GM12878 (cell line): ENCODE results near the gene PLIN3. TPM values are rescaled to one million over a fixed set of nuclear protein-coding genes. Genes with fewer than 3 reads are reported as not detected.

Experiments used
- ATF7 ChIP-seq: fragments of 450-650 bp; IDR thresholded peaks from 2 replicates; pipeline ENCODE4 v1.6.1; 2016; ENCODE audit warnings: low read depth, mild to moderate bottlenecking
- CHD1 ChIP-seq: IDR thresholded peaks from 2 replicates; pipeline ENCODE4 v1.6.1; 2012; ENCODE audit warnings: low read depth, low read length, improper control_type of control experiment
- CHD4 ChIP-seq: fragments of 200-600 bp; sonication (generic); IDR thresholded peaks from 2 replicates; pipeline ENCODE4 v1.6.1; 2016; ENCODE audit warnings: mild to moderate bottlenecking
- ESRRA ChIP-seq: IDR thresholded peaks from 2 replicates; pipeline ENCODE4 v1.6.1; 2012; ENCODE audit warnings: mild to moderate bottlenecking, low read length, improper control_type of control experiment
- EZH2 ChIP-seq: IDR thresholded peaks from 2 replicates; pipeline ENCODE4 v1.6.1; 2012; ENCODE audit warnings: low read depth, mild to moderate bottlenecking, control low read depth, inconsistent platforms, low read length, borderline replicate concordance; ENCODE audit not compliant: control insufficient read depth
- FOXM1 ChIP-seq: IDR thresholded peaks from 2 replicates; pipeline ENCODE4 v1.6.1; 2012; ENCODE audit warnings: low read depth, mild to moderate bottlenecking, inconsistent platforms, low read length, moderate library complexity
- IKZF2 ChIP-seq, 2 experiments: fragments of 450-650 bp; IDR thresholded peaks; 2 replicates each; pipeline ENCODE4 v1.6.1; 2017; ENCODE audit warnings: mild to moderate bottlenecking in 2 of 2, moderate library complexity in 2 of 2
- MEF2A ChIP-seq: IDR thresholded peaks from 2 replicates; pipeline ENCODE4 v1.6.1; 2011; ENCODE audit warnings: low read depth, mild to moderate bottlenecking, low read length, moderate library complexity; ENCODE audit not compliant: insufficient read depth
- NBN ChIP-seq: fragments of 450-650 bp; IDR thresholded peaks from 2 replicates; pipeline ENCODE4 v1.6.1; 2016
- NR2C2 ChIP-seq: IDR thresholded peaks from 2 replicates; pipeline ENCODE4 v1.6.1; 2011; ENCODE audit warnings: borderline replicate concordance, low read depth; ENCODE audit not compliant: control insufficient read depth, insufficient read length
- POLR2AphosphoS2 ChIP-seq: IDR thresholded peaks from 2 replicates; pipeline ENCODE4 v1.6.1; 2011; ENCODE audit warnings: low read depth, mild to moderate bottlenecking, low read length, improper control_type of control experiment, moderate library complexity
- POLR2AphosphoS5 ChIP-seq: IDR thresholded peaks from 2 replicates; pipeline ENCODE4 v1.6.1; 2011; ENCODE audit warnings: mild to moderate bottlenecking, low read length, inconsistent platforms
- RAD51 ChIP-seq: fragments of 450-650 bp; IDR thresholded peaks from 2 replicates; pipeline ENCODE4 v1.6.1; 2016; ENCODE audit warnings: moderate library complexity, mild to moderate bottlenecking, inconsistent platforms
- SIN3A ChIP-seq: IDR thresholded peaks from 2 replicates; pipeline ENCODE4 v1.6.1; 2012; ENCODE audit warnings: low read depth, low read length, improper control_type of control experiment
- SMC3 ChIP-seq: IDR thresholded peaks from 2 replicates; pipeline ENCODE4 v1.6.1; 2011; ENCODE audit warnings: low read length, improper control_type of control experiment, borderline replicate concordance
- SP1 ChIP-seq: IDR thresholded peaks from one replicate; pipeline ENCODE4 v1.6.1; 2011; ENCODE audit warnings: low read depth, low read length
- STAT3 ChIP-seq: IDR thresholded peaks from 2 replicates; pipeline ENCODE4 v1.6.1; 2011; ENCODE audit warnings: low read depth, low read length, improper control_type of control experiment
- TAF1 ChIP-seq: IDR thresholded peaks from 2 replicates; pipeline ENCODE4 v1.6.1; 2011; ENCODE audit warnings: mild to moderate bottlenecking, low read depth, low read length, borderline replicate concordance
- TBL1XR1 ChIP-seq: IDR thresholded peaks from 2 replicates; pipeline ENCODE4 v1.6.1; 2012; ENCODE audit warnings: low read depth, low read length, improper control_type of control experiment
- polyA plus RNA-seq, 11 experiments: library from polyadenylated mRNA; depleted of rRNA in 4 of 11; unstranded in 6 of 11; stranded (reverse) in 5 of 11; fragments of >200 nt; fragmentation: Nextera tagmentation in 4 of 11; fragmentation: Illumina TruSeq in 1 of 11; extraction: Ambion mirVana in 4 of 11; extraction: Trizol in 1 of 11; gene quantifications; 1 replicate in 1 of 11; 2 replicates in 10 of 11; pipeline versions ENCODE4 v1.2.1 to v1.2.3, GENCODE V29; 2011 to 2016; ENCODE audit warnings: inconsistent platforms in 2 of 11, missing spikeins in 2 of 11, low read depth in 1 of 11
- total RNA-seq, 4 experiments: library from RNA; depleted of rRNA in 3 of 4; stranded (reverse); fragments of >200 nt in 3 of 4; fragmentation: Illumina TruSeq in 1 of 4; extraction: Trizol in 1 of 4; gene quantifications; 2 replicates each; pipeline versions ENCODE4 v1.2.1 to v1.2.3, GENCODE V29; 2013 to 2021
- TF ChIP-seq, protein P1 (sequence below): IDR thresholded peaks from 2 replicates; pipeline ENCODE4 v1.6.1; 2011; ENCODE audit warnings: low read depth, low read length, improper control_type of control experiment, borderline replicate concordance
- TF ChIP-seq, protein P2 (sequence below): IDR thresholded peaks from 2 replicates; pipeline ENCODE4 v1.6.1; 2011; ENCODE audit warnings: mild to moderate bottlenecking, low read depth, low read length, moderate library complexity; ENCODE audit not compliant: insufficient replicate concordance
- TF ChIP-seq, protein P3 (sequence below): fragments of 450-650 bp; IDR thresholded peaks from 2 replicates; pipeline ENCODE4 v1.6.1; 2017; ENCODE audit warnings: antibody characterized with exemption, mild to moderate bottlenecking, moderate library complexity
- TF ChIP-seq, protein P4 (sequence below): fragments of 450-650 bp; IDR thresholded peaks from 2 replicates; pipeline ENCODE4 v1.6.1; 2017; ENCODE audit warnings: mild to moderate bottlenecking, moderate library complexity

PLIN3 gene
- total and polyA plus RNA-seq, 10 of the 15 experiments (the other 5 are each of a cell fraction or from before 2014, with no cell fraction given) = 7.7 to 71.4 (median 66.8) TPM

DNA sequence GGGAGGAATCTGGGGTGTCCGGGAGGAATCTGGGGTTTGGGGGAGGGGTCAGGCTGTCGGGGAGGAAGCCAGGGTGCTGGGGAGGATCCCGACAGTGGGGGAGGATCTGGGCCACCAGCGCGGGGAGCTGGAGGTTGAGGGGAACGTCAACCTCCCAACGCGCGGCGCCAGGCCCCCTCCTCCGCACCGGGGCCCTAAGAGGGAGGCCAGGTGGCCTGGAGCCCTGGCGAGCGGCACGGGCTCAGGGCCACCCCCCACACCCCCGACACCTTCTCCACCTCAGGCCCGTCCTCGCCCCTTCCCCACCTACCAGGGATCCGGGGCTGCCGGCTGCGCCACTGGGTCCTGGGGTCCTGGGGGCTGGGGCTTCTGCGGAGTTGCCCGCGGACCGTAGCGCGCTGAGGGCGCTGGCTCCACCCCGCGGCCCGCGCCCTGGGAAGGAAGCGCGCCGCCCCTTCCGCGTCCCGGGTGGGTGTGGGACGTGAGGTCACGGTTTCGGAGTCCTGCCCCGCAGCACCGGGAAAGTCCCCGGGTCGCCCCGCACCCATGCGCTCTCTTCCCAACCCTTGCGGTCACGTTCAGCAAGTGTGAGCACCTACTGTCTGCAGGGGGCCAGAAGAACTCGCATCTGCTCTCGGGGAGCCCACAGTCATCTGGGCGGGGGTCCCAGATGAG is 36.0 kb downstream of the PLIN3 start, which contains the start of gene TICAM1 (continued):
- peak; percentile 35; the same call in 1 of the 2 replicates for TF ChIP-seq NBN
- no peak for TF ChIP-seq STAT3
- TF ChIP-seq CHD1 = no peak
- no peak for TF ChIP-seq CHD4
- no peak for TF ChIP-seq MEF2A
- TF ChIP-seq ESRRA = no peak
- TF ChIP-seq TAF1 = 0 out of 2 replicates have a peak, but pooled peaks have one; percentile 44
- TF ChIP-seq RAD51 = no peak
- TF ChIP-seq SMC3 = no peak
- TF ChIP-seq, protein P1, sequence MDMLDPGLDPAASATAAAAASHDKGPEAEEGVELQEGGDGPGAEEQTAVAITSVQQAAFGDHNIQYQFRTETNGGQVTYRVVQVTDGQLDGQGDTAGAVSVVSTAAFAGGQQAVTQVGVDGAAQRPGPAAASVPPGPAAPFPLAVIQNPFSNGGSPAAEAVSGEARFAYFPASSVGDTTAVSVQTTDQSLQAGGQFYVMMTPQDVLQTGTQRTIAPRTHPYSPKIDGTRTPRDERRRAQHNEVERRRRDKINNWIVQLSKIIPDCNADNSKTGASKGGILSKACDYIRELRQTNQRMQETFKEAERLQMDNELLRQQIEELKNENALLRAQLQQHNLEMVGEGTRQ = no peak
- TF ChIP-seq, protein P2, sequence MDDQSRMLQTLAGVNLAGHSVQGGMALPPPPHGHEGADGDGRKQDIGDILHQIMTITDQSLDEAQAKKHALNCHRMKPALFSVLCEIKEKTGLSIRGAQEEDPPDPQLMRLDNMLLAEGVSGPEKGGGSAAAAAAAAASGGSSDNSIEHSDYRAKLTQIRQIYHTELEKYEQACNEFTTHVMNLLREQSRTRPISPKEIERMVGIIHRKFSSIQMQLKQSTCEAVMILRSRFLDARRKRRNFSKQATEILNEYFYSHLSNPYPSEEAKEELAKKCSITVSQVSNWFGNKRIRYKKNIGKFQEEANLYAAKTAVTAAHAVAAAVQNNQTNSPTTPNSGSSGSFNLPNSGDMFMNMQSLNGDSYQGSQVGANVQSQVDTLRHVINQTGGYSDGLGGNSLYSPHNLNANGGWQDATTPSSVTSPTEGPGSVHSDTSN = no peak
- TF ChIP-seq POLR2AphosphoS2 = peak; percentile 71; the same call in 1 of the 2 replicates
- TF ChIP-seq TBL1XR1 = peak; percentile 70; the same call in 1 of the 2 replicates
- no peak for TF ChIP-seq EZH2
- TF ChIP-seq, protein P3, sequence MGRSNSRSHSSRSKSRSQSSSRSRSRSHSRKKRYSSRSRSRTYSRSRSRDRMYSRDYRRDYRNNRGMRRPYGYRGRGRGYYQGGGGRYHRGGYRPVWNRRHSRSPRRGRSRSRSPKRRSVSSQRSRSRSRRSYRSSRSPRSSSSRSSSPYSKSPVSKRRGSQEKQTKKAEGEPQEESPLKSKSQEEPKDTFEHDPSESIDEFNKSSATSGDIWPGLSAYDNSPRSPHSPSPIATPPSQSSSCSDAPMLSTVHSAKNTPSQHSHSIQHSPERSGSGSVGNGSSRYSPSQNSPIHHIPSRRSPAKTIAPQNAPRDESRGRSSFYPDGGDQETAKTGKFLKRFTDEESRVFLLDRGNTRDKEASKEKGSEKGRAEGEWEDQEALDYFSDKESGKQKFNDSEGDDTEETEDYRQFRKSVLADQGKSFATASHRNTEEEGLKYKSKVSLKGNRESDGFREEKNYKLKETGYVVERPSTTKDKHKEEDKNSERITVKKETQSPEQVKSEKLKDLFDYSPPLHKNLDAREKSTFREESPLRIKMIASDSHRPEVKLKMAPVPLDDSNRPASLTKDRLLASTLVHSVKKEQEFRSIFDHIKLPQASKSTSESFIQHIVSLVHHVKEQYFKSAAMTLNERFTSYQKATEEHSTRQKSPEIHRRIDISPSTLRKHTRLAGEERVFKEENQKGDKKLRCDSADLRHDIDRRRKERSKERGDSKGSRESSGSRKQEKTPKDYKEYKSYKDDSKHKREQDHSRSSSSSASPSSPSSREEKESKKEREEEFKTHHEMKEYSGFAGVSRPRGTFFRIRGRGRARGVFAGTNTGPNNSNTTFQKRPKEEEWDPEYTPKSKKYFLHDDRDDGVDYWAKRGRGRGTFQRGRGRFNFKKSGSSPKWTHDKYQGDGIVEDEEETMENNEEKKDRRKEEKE = no peak
- TF ChIP-seq IKZF2 (IDR thresholded peaks at IDR 0.05) = peak; percentile 91 to 92
- TF ChIP-seq, protein P4, sequence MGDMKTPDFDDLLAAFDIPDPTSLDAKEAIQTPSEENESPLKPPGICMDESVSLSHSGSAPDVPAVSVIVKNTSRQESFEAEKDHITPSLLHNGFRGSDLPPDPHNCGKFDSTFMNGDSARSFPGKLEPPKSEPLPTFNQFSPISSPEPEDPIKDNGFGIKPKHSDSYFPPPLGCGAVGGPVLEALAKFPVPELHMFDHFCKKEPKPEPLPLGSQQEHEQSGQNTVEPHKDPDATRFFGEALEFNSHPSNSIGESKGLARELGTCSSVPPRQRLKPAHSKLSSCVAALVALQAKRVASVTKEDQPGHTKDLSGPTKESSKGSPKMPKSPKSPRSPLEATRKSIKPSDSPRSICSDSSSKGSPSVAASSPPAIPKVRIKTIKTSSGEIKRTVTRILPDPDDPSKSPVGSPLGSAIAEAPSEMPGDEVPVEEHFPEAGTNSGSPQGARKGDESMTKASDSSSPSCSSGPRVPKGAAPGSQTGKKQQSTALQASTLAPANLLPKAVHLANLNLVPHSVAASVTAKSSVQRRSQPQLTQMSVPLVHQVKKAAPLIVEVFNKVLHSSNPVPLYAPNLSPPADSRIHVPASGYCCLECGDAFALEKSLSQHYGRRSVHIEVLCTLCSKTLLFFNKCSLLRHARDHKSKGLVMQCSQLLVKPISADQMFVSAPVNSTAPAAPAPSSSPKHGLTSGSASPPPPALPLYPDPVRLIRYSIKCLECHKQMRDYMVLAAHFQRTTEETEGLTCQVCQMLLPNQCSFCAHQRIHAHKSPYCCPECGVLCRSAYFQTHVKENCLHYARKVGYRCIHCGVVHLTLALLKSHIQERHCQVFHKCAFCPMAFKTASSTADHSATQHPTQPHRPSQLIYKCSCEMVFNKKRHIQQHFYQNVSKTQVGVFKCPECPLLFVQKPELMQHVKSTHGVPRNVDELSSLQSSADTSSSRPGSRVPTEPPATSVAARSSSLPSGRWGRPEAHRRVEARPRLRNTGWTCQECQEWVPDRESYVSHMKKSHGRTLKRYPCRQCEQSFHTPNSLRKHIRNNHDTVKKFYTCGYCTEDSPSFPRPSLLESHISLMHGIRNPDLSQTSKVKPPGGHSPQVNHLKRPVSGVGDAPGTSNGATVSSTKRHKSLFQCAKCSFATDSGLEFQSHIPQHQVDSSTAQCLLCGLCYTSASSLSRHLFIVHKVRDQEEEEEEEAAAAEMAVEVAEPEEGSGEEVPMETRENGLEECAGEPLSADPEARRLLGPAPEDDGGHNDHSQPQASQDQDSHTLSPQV = no peak
- no peak for TF ChIP-seq SIN3A
- no peak for TF ChIP-seq FOXM1
- TF ChIP-seq NR2C2 = no peak
- peak; percentile 61 for TF ChIP-seq ATF7
- TF ChIP-seq SP1 = peak; percentile 33
- TF ChIP-seq POLR2AphosphoS5 = peak; percentile 83
